GM18505 (cell line): ENCODE data around the gene EIF4ENIF1.
"Not testable (repeated sequence)": the region's sequence is repeated elsewhere in the genome, so short reads cannot be mapped to it uniquely, and the experiment has no call there.

Experiments used
- ATAC-seq: cut with Tn5 transposase; IDR thresholded peaks from one replicate; pipeline ENCODE4 v1.9.1; 2021; ENCODE audit not compliant: unreplicated experiment
- POLR2A ChIP-seq: IDR thresholded peaks from 4 replicates; pipeline ENCODE4 v1.6.1; 2011; ENCODE audit warnings: borderline replicate concordance; ENCODE audit not compliant: insufficient read depth, insufficient read length; ENCODE audit errors: extremely low read depth

Gene EIF4ENIF1

DNA sequence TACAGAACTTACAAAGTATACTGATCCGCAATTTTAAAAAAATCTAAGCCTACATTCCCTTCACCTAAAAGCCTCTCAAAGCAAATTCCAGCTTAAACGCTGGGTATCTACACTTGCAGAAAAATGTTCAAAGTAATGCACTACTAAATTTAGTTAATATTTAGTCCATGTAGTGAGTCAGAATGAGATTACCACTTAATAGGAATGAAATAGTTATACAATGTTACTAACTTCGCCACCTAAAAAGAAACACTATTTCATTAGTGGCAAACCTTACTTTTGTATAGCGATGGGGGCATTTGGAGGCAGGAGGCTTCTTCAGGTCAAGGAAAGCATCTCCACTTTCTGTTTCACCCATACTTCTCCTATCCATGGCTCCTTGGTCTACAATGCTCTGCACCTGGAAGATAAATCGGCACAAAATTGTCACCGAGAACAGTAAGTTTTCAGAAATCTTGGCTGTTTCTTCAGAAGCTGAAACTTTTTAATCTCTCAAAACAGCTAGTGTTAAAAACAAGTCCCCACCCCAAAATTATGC is 1.2 kb downstream of the EIF4ENIF1 start:
- TF ChIP-seq POLR2A: no peak
- ATAC-seq: no peak

DNA sequence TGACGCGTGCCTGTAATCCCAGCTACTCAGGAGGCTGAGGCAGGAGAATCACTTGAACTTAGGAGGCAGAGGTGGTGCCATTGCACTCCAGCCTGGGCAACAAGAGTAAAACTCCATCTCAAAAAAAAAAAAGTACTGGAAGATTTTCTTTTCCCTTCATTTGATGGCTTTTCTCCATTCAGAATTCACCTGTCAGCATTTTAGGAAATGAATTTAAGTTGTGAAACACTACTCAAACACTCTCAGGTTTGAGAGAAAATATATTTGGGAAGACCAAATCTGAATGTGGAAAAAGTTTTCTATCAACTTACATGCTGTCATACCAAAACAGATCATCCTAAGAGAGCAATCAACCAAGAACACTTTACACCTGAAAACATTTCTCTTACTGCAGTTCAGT is 2.7 kb downstream of the EIF4ENIF1 start:
- ATAC-seq: no peak
- TF ChIP-seq POLR2A: no peak

DNA sequence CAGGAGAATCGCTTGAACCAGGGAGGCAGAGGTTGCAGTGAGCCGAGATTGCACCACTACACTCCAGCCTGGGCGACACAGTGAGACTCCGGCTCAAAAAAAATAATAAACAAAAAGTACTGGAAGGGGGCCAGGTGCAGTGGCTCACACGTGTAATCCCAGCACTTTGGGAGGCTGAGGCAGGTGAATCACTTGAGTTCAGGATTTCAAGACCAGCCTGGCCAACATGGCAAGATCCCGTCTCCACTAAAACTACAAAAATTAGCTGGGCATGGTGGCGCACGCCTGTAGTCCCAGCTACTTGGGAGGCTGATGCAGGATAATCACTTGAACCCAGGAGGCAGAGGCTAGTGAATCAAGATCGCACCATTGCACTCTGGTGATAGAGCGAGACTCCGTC is 3.3 kb downstream of the EIF4ENIF1 start:
- not testable (repeated sequence) for ATAC-seq

DNA sequence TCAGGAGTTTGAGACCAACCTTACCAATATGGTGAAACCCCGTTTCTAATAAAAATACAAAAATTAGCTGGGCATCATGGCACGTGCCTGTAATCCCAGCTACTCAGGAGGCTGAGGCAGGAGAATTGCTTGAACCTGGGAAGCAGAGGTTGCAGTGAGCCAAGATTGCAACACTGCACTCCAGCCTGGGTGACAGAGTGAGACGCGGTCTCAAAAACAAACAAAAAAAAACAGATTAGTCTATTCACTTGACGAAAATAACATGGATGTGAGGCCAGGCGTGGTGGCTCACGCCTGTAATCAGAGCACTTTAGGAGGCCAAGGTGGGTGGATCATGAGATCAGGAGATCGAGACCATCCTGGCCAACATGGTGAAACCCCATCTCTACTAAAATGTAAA is 7.2 kb downstream of the EIF4ENIF1 start:
- ATAC-seq: not testable (repeated sequence)

DNA sequence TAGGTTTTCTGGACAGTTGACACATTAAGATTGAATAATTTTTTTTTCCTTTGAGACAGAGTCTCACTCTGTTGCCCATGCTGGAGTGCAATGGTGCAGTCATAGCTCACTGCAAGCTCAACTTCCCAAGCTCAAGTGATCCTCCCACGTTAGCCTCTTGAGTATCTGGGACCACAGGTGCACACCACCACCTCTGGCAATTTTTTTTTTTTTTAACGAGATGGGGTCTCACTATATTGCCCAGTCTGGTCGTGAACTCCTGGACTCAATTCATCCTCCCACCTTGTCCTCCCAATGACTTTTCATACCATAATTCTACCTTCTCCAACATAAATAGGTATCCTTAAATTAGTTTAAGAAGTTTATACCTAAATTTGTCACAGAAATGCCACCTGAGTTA is 8.5 kb downstream of the EIF4ENIF1 start:
- no peak for ATAC-seq
- no peak for TF ChIP-seq POLR2A

DNA sequence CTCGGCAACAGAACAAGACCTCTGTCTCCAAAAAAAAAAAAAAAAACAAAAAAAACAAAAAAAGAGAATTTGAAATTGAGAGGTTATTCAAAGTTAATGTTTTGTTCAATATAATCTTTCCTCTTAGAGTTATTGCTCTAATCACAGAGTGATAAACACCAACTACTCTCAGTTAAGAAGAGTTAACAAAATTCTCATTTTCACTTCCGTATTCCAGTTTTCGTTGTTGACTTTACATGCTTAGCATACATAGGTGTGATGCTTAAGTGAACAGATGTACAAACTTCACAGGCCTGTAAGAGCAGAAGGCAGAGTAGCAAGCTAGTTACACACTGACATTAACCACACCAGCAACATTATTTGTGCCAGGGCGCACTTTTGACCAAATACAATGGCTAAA is 12.3 kb downstream of the EIF4ENIF1 start:
- TF ChIP-seq POLR2A: no peak
- no peak for ATAC-seq

DNA sequence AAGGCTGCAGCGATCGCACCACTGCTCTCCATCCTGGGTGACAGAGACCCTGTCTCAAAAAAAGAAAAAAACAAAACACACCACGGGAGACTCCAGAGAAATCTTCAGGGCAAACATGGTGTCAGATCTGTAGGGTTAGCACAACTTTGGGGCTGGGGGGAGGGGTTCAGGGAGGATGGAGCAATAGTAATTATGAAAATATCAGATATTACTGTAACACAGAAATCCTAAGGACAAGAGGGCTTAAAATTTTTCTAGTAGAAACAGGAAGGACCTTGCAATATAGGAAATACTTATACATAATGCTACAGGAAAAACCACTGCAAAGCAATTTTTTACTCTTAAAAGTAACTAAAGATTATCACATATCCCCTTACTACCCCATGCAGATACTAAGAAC is 13.8 kb downstream of the EIF4ENIF1 start:
- no peak for TF ChIP-seq POLR2A
- ATAC-seq: no peak

DNA sequence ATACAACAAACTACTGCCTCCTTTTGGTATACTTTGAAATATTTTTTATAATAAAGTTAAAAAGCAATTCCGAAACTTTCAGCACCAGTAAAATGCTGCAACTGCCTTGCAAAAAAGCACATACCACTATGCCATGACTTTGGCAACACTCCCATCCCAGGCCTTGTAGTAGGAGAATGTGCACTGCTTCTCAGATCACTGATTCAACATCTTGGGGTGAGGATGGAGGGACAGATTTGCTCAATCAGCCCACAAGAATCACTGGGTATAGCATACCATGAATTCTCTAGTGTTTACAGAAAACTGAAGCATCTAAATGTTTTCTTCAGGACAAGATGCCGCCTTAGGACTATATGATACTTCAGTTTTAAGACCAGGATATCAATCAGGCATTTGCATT is 14.9 kb downstream of the EIF4ENIF1 start:
- no peak for ATAC-seq
- no peak for TF ChIP-seq POLR2A

DNA sequence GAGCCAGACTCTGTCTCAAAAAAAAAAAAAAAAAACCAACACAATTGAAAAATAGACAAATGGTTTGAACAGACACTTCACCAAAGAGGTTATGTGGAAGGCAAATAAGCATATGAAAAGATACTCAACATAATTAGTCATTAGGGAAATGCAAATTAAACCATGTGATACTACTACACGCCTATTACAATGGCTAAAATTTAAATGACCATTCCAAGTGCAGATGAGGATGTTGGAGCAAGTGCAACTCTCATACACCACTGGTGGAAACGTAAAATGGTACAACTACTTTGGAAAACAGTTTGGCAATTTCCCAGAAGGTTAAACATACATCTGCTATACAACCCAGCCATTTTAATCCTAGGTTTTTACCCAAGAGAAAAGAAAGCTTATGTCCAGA is 24.3 kb downstream of the EIF4ENIF1 start:
- TF ChIP-seq POLR2A: no peak
- ATAC-seq: no peak

DNA sequence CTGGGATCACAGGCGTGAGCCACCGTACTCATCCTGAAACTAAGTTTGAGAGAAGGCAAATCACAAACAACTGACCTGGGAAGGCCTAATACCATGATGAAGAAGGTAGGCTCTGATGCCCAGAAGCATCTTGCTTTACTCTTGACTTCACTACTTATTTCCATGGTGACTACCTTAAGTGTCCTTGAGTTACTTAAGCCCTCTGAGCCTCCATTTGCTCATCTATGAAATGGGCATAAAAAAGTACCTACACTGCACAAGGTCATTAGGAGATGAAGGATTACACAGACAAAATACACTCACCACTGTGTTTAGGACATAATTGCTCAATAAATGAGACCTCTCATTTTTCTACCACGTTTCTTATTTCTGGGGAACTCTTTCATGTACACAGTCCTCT is 27.9 kb downstream of the EIF4ENIF1 start:
- no peak for TF ChIP-seq POLR2A
- ATAC-seq: no peak

DNA sequence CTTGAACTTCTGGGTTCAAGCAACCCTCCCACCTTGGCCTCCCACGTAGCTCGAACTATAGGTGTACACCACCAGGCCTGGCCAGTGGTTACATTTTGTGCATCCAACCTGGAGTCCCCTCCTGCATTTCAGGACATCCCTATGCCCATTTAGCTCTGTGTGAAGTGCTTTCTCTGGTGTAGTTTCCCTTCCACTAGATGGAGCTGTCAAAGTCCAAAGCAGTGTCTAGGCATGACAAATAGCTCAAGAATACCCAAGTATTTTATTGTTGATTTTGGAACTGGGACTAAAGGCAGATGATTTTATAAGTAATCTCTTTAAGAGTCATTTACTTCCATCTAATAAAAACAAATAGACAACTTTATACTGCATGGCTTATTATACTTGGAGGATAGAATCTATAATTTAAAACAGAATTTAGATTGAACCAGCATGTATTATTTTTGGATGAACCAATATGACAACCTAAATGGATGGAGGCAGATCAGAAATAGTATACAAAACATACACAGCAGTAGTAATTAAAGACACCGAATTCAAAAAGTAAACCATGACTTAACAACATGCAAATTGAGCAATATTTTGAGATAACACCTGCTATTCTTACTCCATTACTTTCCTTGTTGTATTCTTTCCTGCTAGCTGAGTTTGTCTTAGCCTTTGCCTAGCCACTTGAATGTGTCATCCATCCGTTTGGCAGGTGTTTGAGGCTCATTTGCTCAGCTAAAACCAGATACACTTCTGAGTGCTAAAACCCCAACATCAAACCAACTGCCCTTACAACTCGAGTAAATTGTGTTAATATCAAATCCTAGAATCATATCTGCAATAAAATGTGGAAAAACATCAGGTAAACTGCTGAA is 37.7 kb downstream of the EIF4ENIF1 start:
- TF ChIP-seq POLR2A: no peak
- no peak for ATAC-seq

DNA sequence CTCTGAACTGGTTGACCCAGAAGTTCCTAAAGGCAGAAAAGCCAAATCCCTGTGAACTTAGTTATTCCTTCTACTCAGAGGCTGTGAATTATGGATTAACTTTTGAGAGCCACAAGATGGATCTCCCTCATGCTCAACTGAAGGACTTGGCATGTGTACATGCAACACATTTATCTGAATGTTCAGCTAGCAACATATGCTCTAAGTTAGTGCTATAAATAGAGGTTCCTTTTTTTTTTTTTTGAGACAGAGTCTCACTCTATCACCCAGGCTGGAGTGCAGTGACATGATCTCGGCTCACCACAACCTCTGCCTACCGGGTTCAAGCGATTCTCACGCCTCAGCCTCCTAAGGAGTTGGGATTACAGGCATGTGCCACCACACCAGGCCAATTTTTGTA is 40.1 kb downstream of the EIF4ENIF1 start:
- TF ChIP-seq POLR2A: no peak
- ATAC-seq: no peak

DNA sequence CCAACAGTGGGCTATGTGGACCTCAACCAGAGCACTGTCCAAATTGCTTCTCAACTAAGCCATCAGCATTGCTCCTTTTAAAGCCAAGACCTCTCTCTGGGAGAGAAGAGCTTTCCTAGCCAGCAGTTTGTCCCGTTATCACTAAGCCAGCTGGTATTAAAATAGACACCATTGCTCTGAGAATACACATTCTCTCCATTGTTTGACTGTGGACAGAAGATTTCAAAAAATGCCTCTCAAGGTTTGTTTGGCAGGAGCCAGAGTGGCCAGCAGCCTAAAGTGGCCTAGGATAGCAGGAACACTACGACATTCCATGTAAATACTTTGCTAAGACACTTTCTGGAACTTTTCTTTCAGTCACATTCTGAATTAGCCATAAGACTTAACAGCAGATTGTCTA is 41.3 kb downstream of the EIF4ENIF1 start:
- ATAC-seq: no peak
- no peak for TF ChIP-seq POLR2A

DNA sequence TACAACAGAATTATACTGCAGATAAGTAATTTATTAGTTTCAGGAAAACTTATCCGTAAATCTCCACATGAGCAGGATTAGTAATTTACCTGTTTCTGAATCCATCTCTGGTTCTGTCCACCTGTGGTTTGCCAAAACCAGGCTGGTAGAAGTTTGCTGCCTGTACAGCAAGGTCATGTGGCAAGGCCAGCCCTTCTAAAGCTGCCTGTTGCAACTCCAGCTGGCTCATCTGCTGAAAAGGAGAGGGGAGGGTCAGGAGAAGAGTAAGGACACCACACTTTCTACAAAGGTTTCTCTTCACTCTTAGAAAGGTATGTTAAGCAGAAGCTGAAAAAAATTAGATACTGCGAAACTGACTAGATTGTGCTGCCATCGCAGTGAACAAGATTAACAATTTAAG is 42.3 kb downstream of the EIF4ENIF1 start:
- TF ChIP-seq POLR2A: no peak
- no peak for ATAC-seq

DNA sequence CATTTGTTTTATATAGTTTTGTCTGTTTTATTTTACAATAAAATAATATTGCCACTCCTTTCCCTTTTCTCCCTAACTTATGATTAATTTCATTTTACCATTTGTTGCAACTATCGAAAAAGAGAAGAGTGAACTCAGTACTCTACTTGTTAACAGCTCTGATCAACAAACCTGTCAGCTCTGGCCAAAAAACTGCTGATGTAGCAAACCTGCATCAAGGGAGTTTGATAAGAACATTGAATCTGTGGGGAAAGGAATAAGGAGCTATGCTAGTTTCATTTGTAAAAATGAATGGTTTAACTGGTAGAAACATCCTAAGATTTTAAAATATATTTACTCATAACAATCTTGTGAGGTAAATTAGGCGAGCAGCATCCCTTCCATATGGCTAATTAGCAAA is 42.9 kb downstream of the EIF4ENIF1 start:
- no peak for ATAC-seq
- no peak for TF ChIP-seq POLR2A
